Panc1 (cell line): ENCODE data around the gene PRSS27.

Source experiments
- POLR2AphosphoS5 ChIP-seq: IDR thresholded peaks from 2 replicates; pipeline ENCODE4 v1.6.1; 2012; ENCODE audit warnings: mild to moderate bottlenecking, low read depth, low read length, moderate library complexity
- SIN3A ChIP-seq: IDR thresholded peaks from 2 replicates; pipeline ENCODE4 v1.6.1; 2012; ENCODE audit warnings: low read depth, mild to moderate bottlenecking, low read length, moderate library complexity, borderline replicate concordance; ENCODE audit not compliant: insufficient read depth
- TF ChIP-seq, protein P1 (sequence below): fragments of 450-650 bp; IDR thresholded peaks from 2 replicates; pipeline ENCODE4 v1.5.1; 2017; ENCODE audit warnings: mild to moderate bottlenecking
- TF ChIP-seq, protein P2 (sequence below), 2 experiments: IDR thresholded peaks; 2 replicates each; pipeline ENCODE4 v1.6.1; 2011 to 2012; ENCODE audit warnings: low read depth in 2 of 2, control low read depth in 1 of 2, low read length in 1 of 2, mild to moderate bottlenecking in 1 of 2, moderate library complexity in 1 of 2; ENCODE audit not compliant: insufficient read depth in 1 of 2

DNA sequence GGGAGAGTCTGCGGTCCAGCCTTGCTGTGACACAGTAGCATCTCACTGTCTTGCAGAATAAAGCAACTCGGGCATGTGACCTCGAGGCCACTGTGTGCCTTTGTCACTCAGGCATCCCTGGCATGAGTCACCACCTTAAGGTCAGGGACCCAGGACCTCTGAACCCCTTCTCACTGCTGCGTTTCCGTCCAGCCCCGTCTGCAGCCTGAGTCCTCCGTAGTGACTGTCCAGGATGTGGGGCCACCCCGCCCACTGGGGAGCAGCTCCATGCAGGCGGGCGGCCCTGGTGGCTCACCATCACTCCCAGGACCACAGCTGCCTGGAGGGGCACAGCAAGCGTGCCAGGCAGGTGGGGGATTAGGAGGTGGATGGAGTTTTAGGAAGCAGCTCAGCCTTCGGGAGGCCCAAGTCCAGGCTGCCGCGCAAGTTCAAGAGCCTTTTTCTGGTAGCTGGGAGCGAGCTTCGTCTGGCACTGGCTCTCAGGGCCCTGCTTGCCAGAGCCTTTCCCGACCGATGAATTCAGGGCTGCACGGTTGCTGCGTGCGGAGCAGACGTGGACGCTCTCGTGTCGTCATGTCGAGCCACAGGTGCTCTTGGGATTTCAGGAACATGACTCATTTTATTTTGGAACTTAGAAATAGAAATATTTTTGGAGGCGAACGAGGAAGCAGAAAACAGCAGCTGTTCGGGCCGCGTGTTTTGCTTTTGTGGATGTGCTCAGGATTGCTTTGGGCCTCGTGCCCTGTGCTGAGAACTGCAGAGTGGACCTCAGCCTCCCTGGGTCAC, 20.9 kb downstream of the PRSS27 start:
- TF ChIP-seq, protein P1, sequence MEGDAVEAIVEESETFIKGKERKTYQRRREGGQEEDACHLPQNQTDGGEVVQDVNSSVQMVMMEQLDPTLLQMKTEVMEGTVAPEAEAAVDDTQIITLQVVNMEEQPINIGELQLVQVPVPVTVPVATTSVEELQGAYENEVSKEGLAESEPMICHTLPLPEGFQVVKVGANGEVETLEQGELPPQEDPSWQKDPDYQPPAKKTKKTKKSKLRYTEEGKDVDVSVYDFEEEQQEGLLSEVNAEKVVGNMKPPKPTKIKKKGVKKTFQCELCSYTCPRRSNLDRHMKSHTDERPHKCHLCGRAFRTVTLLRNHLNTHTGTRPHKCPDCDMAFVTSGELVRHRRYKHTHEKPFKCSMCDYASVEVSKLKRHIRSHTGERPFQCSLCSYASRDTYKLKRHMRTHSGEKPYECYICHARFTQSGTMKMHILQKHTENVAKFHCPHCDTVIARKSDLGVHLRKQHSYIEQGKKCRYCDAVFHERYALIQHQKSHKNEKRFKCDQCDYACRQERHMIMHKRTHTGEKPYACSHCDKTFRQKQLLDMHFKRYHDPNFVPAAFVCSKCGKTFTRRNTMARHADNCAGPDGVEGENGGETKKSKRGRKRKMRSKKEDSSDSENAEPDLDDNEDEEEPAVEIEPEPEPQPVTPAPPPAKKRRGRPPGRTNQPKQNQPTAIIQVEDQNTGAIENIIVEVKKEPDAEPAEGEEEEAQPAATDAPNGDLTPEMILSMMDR, result no peak
- TF ChIP-seq, protein P2, sequence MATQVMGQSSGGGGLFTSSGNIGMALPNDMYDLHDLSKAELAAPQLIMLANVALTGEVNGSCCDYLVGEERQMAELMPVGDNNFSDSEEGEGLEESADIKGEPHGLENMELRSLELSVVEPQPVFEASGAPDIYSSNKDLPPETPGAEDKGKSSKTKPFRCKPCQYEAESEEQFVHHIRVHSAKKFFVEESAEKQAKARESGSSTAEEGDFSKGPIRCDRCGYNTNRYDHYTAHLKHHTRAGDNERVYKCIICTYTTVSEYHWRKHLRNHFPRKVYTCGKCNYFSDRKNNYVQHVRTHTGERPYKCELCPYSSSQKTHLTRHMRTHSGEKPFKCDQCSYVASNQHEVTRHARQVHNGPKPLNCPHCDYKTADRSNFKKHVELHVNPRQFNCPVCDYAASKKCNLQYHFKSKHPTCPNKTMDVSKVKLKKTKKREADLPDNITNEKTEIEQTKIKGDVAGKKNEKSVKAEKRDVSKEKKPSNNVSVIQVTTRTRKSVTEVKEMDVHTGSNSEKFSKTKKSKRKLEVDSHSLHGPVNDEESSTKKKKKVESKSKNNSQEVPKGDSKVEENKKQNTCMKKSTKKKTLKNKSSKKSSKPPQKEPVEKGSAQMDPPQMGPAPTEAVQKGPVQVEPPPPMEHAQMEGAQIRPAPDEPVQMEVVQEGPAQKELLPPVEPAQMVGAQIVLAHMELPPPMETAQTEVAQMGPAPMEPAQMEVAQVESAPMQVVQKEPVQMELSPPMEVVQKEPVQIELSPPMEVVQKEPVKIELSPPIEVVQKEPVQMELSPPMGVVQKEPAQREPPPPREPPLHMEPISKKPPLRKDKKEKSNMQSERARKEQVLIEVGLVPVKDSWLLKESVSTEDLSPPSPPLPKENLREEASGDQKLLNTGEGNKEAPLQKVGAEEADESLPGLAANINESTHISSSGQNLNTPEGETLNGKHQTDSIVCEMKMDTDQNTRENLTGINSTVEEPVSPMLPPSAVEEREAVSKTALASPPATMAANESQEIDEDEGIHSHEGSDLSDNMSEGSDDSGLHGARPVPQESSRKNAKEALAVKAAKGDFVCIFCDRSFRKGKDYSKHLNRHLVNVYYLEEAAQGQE (IDR thresholded peaks at IDR 0.05; ENCODE audit: insufficient read depth in 1 of 2, low read depth in 2 of 2, low read length in 1 of 2), result no peak
- TF ChIP-seq POLR2AphosphoS5 (no peak), SIN3A (no peak)
